ENCODE measurements around the gene ZNRF3.

ZNRF3 gene

DNA sequence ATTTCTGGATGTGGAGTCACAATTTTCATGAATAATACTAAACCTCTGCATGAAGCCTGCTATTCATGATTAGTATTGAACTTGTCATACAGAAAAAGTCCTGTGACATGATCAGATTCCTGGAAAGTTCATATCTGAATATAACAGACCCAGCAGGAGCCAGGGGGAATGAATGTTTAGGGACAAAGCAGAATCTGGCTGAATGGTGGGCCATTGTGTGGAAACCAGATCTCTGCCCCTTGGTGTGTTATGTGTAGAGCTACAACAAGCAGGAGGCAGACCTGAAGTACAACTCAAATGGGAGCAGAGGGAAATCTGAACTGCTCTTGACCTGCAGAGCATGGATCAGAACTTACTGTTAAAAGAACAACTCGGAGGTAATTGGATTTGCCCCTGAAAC lies 219.7 kb downstream of the ZNRF3 start:
- no peak for DNase-seq

DNA sequence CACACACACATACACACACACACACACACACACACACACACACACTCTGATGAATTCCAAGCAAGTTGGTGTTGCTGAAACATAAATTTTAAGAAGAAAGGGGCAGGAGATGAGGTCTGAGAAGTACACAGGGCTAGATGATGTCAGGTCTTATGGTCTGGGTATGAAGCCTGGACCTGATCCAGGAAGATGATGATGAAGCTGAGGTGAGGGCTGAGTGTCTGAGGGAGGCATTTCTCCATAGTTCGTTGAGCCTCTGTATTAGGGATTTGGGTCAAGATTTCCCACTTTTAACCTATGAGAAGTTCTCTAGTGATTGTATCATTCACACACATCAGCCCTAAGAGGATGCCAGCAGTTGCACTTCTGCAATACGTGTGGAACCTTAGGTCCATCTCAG lies 222.1 kb downstream of the ZNRF3 start:
- DNase-seq = no peak

DNA sequence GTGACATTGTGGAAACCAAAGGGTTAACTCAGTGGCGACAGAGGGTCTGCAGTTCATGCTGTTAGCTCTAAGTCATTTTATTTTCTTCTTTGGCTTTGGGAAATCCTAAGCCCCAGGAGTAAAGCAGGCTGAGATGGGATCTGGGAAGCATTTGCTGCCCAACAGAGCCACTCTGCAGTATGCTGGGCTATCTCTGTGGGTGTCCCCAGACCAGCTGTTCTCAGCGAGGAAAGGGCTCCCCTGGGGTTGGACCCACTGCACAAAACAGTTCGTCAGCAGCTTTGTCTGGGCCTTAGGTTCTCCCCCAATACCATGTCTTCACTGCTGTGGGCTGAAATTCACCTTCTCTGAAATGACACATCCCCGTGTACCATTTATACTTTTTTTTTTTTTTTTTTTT lies 223.5 kb downstream of the ZNRF3 start:
- no peak for DNase-seq

All from NCI-H2029 treated with DMSO at 0.1 percent for 48 hours (cell line).